ENCODE results near the gene PPP2R5B.

GRCh38 chr11:64969209-64969608 is 44.7 kb downstream of the PPP2R5B start:
- no peak for TF ChIP-seq CTCF (IDR thresholded peaks at IDR 0.05)
- no peak for TF ChIP-seq ZFX (IDR thresholded peaks at IDR 0.05; ENCODE audit: borderline replicate concordance)

All from 22Rv1 (cell line).